BLaER1 treated with 17β-estradiol and CSF1 and Interleukin-3, amounts not matched to agents 10 nM and 100 nM (cell line): Measurements from ENCODE around the gene TIMELESS.
"Not testable (repeated sequence)": the region's sequence is repeated elsewhere in the genome, so short reads cannot be mapped to it uniquely, and the experiment has no call there.

ENCODE experiments used
- H3K27ac ChIP-seq, 11 experiments: shearing (Covaris generic); formaldehyde crosslinking; 2 replicates each; pipeline ENCODE4 v1.8.1; 2022
- H3K27me3 ChIP-seq, 11 experiments: shearing (Covaris generic); formaldehyde crosslinking; 2 replicates each; pipeline ENCODE4 v1.8.1; 2022
- H3K36me3 ChIP-seq, 11 experiments: shearing (Covaris generic); formaldehyde crosslinking; 2 replicates each; pipeline ENCODE4 v1.8.1; 2022
- H3K4me1 ChIP-seq, 10 experiments: shearing (Covaris generic); formaldehyde crosslinking; 2 replicates each; pipeline ENCODE4 v1.8.1; 2022
- H3K4me2 ChIP-seq, 11 experiments: shearing (Covaris generic); formaldehyde crosslinking; 2 replicates each; pipeline ENCODE4 v1.8.1; 2022
- H3K4me3 ChIP-seq, 10 experiments: shearing (Covaris generic); formaldehyde crosslinking; 2 replicates each; pipeline ENCODE4 v1.8.1; 2022
- H3K9ac ChIP-seq, 11 experiments: shearing (Covaris generic); formaldehyde crosslinking; 2 replicates each; pipeline ENCODE4 v1.8.1; 2022
- H3K9me3 ChIP-seq, 11 experiments: shearing (Covaris generic); formaldehyde crosslinking; replicated peaks in 1 of 11; 2 replicates each; pipeline ENCODE4 v1.8.1; 2022
- H4K20me1 ChIP-seq, 11 experiments: shearing (Covaris generic); formaldehyde crosslinking; 2 replicates each; pipeline ENCODE4 v1.8.1; 2022
- Cebpa-rat ChIP-seq, 11 experiments: shearing (Covaris generic); IDR thresholded peaks; 2 replicates each; pipeline ENCODE4 v1.8.1; 2022

TIMELESS gene, protein sequence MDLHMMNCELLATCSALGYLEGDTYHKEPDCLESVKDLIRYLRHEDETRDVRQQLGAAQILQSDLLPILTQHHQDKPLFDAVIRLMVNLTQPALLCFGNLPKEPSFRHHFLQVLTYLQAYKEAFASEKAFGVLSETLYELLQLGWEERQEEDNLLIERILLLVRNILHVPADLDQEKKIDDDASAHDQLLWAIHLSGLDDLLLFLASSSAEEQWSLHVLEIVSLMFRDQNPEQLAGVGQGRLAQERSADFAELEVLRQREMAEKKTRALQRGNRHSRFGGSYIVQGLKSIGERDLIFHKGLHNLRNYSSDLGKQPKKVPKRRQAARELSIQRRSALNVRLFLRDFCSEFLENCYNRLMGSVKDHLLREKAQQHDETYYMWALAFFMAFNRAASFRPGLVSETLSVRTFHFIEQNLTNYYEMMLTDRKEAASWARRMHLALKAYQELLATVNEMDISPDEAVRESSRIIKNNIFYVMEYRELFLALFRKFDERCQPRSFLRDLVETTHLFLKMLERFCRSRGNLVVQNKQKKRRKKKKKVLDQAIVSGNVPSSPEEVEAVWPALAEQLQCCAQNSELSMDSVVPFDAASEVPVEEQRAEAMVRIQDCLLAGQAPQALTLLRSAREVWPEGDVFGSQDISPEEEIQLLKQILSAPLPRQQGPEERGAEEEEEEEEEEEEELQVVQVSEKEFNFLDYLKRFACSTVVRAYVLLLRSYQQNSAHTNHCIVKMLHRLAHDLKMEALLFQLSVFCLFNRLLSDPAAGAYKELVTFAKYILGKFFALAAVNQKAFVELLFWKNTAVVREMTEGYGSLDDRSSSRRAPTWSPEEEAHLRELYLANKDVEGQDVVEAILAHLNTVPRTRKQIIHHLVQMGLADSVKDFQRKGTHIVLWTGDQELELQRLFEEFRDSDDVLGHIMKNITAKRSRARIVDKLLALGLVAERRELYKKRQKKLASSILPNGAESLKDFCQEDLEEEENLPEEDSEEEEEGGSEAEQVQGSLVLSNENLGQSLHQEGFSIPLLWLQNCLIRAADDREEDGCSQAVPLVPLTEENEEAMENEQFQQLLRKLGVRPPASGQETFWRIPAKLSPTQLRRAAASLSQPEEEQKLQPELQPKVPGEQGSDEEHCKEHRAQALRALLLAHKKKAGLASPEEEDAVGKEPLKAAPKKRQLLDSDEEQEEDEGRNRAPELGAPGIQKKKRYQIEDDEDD

DNA sequence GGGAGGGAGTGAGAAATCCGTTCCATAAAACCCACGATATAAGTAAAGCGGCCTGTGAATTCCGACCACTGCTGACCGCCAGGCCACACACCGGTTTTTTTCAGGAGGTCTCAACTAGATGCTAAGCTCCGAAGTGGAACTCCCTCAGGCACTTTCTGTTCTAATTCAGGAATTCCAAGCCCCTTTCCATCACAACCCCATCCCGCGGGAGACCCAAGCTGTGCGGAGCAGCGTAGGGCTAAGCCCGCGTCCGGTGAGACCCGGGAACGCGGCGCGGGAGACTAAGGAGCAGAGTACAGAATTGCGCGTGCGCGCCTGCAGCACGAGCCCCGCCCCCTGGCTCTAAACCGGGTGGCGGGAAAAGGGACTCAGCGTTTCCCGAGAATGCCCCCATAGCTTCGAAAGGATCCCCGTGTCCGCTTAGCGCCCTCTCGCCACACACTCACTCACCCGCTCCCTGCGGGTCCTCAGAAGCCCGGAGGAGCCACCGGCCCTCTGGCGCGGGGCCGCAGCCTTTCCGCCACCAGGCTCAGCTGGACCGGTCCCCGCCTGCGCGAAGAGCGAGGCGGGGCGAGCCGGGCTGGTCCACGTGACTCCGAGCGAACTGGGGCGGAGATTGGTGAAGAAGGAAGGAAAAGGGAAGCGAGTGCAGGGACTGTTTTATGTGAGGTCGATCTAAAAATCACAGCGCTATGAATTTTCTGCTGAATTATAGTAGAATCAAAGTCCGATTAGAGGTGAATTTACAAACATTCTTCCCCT lies at the start of gene TIMELESS:
TIMELESS (minus strand) TSS at position 567 of the 762 bp plus-strand sequence. CDS start 15,256 bp downstream, outside the sequence.
- peaks cover 24 to 40% (median 26%) of the 10 kb centered on the region in 10 experiments for H3K4me1 ChIP-seq
- no peaks in the 10 kb centered on the region for H3K27me3 ChIP-seq
- TF ChIP-seq Cebpa-rat (IDR thresholded peaks at IDR 0.05): no peak

DNA sequence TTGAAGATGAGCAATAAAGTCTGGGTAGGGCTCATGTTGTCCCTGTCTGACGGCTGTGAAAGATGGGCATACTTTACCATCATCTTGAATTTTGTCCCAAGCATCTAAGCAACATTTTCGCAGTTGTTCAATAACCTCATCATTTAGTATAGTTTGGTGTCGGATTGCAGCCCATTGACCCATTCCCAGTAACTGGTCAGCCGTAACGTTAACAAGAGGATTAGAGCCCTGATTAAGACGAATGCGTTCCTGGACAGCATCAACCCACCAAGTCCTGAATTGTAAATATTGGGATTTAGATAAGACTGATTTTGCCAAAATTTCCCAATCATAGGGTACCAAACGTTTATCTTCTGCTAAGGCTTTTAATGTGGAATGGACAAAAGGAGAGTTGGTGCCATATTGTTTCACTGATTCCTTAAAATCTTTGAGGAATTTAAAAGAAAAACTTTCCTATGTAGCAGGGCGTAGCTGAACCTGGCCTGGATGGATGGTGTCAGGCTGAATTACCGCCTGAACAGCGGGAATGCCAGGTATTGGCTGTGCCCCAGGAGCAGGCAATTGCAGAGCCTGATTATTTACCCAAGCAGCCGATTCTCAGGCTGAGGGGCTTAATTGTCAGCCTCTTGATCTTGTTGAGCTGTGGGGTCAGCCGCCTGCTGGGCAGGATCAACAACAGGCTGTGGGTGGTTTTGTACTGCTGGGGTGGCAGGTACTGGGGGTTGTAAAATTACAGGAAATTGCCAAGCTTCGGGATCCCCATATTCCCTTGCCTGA lies 49.1 kb upstream of the TIMELESS start:
- not testable (repeated sequence) for H4K20me1 ChIP-seq, H3K4me2 ChIP-seq, H3K27me3 ChIP-seq, H3K4me1 ChIP-seq, H3K9ac ChIP-seq, H3K36me3 ChIP-seq, H3K4me3 ChIP-seq, H3K27ac ChIP-seq
- H3K9me3 ChIP-seq: peaks cover 17 to 27% (median 24%) of the 10 kb centered on the region in 11 experiments

More for the DNA sequence above, at the start of gene TIMELESS:
- Histone ChIP-seq H3K9ac (peak within 1 kb of the TSS; percentile 77 to 93 (median 87)), H3K4me3 (peak within 1 kb of the TSS; percentile 56 to 85 (median 72)), H3K9me3 (peaks cover under 1 to 20% (median 10%) of the 10 kb centered on the region in 11 experiments; a peak in 20 of 22 replicates), H3K27ac (peak within 1 kb of the TSS; percentile 74 to 94 (median 88)), H3K36me3 (peaks cover 0 to 23% (median 15%) of the 10 kb centered on the region in 11 experiments; a peak in 19 of 22 replicates), H3K4me2 (peak within 1 kb of the TSS; percentile 76 to 96 (median 89)), H4K20me1 (no peaks in the 10 kb centered on the region)

DNA sequence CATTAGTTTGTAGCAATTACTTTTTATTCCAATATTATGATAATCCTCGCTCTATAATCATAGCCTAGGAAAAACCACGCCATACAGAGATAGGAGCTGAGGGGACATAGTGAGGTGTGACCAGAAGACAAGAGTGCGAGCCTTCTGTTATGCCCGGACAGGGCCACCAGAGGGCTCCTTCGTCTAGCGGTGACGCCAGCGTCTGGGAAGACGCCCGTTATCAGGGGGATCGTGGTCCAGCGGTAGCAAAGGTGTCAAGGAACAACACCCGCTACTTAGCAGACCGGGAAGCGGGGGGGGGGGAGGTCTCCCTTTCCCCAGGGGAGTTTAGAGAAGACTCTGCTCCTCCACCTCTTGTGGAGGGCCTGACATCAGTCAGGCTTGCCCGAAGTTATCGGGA lies 47.5 kb upstream of the TIMELESS start:
- H3K36me3 ChIP-seq, H4K20me1 ChIP-seq, H3K4me1 ChIP-seq, H3K27ac ChIP-seq, H3K9ac ChIP-seq, H3K27me3 ChIP-seq: not testable (repeated sequence)
- Histone ChIP-seq H3K4me3 (0 out of 20 replicates have a peak overlapping the region, but pooled peaks of 1 of the 10 experiments have one; percentile 24), H3K9me3 (peaks cover 20 to 30% (median 26%) of the 10 kb centered on the region in 11 experiments), H3K4me2 (peak overlapping the region in 7 of 11 experiments; percentile 26 to 52 (median 38); a peak in 9 of 22 replicates)

GRCh38 chr12:56494481-56494880 lies 45.3 kb upstream of the TIMELESS start:
- H3K4me2 ChIP-seq, H3K9ac ChIP-seq, H3K36me3 ChIP-seq, H3K27me3 ChIP-seq, H3K27ac ChIP-seq, H3K4me1 ChIP-seq: not testable (repeated sequence)
- Histone ChIP-seq H3K9me3 (peaks cover 20 to 30% (median 26%) of the 10 kb centered on the region in 11 experiments), H4K20me1 (0 out of 22 replicates have a peak, but pooled peaks cover 0 to 13% (median 0%) of the 10 kb centered on the region in 11 experiments), H3K4me3 (peak overlapping the region in 2 of 10 experiments; percentile 11; a peak in 1 of 20 replicates)

DNA sequence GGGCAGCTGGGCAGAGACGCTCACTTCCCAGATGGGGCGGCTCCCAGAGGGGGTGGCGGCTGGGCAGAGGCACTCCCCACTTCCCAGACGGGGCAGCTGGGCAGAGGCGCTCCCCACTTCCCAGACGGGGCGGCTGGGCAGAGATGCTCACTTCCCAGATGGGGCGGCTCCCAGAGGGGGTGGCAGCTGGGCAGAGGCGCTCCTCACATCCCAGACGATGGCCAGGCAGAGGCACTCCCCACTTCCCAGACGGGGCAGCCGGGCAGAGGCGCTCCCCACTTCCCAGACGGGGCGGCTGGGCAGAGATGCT lies 44.8 kb upstream of the TIMELESS start:
- Histone ChIP-seq H3K4me3 (peak overlapping the region in 1 of 10 experiments; percentile 11; a peak in 1 of 20 replicates), H4K20me1 (peaks cover 0 to 17% (median 0%) of the 10 kb centered on the region in 11 experiments; a peak in 1 of 22 replicates), H3K27me3 (peaks cover 4 to 11% (median 9%) of the 10 kb centered on the region in 11 experiments; a peak in 19 of 22 replicates), H3K9me3 (peaks cover 20 to 30% (median 26%) of the 10 kb centered on the region in 11 experiments)
- not testable (repeated sequence) for H3K9ac ChIP-seq, H3K4me2 ChIP-seq, H3K4me1 ChIP-seq, H3K36me3 ChIP-seq, H3K27ac ChIP-seq

GRCh38 chr12:56493409-56494105 lies 44.3 kb upstream of the TIMELESS start:
- H3K9me3 ChIP-seq: peaks cover 20 to 32% (median 26%) of the 10 kb centered on the region in 11 experiments
- H3K36me3 ChIP-seq, H3K27ac ChIP-seq, H3K9ac ChIP-seq, H3K4me2 ChIP-seq, H3K4me1 ChIP-seq: not testable (repeated sequence)
- peaks cover 9 to 16% (median 14%) of the 10 kb centered on the region in 11 experiments for H3K27me3 ChIP-seq
- 0 out of 20 replicates have a peak overlapping the region, but pooled peaks of 1 of the 10 experiments have one; percentile 11 for H3K4me3 ChIP-seq
- H4K20me1 ChIP-seq: peaks cover 0 to 22% (median 0%) of the 10 kb centered on the region in 11 experiments; a peak in 4 of 22 replicates

GRCh38 chr12:56490360-56490759 lies 41.1 kb upstream of the TIMELESS start:
- Histone ChIP-seq H3K9ac (no peak overlapping the region), H3K27me3 (peaks cover 36 to 46% (median 43%) of the 10 kb centered on the region in 11 experiments), H3K4me2 (no peak overlapping the region), H3K4me1 (peaks cover 0 to 20% (median 12%) of the 10 kb centered on the region in 10 experiments; a peak in 17 of 20 replicates), H3K4me3 (no peak overlapping the region), H3K27ac (no peak overlapping the region), H3K9me3 (peaks cover 20 to 40% (median 23%) of the 10 kb centered on the region in 11 experiments), H3K36me3 (peaks cover 0 to 9% (median 0%) of the 10 kb centered on the region in 11 experiments; a peak in 3 of 22 replicates), H4K20me1 (peaks cover 0 to 53% (median 11%) of the 10 kb centered on the region in 11 experiments; a peak in 7 of 22 replicates)
- TF ChIP-seq Cebpa-rat (IDR thresholded peaks at IDR 0.05): no peak
